Measurements from ENCODE around the gene RPA4.

DNA sequence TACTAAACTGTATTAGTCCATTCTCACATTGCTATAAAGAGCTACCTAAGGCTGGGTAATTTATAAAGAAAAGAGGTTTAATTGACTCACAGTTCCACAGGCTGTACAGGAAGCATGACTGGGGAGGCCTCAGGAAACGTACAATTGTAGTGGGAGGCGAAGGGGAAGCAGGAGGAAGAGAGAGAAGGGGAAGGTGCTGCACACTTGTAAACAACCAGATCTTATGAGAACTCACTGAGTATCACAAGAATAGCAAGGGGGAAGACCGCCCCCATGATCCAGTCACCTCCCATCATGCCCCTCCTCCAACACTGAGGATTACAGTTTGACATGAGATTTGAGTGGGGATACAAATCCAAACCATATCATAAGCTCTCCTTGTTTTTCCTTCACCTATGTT is 40.9 kb downstream of the RPA4 start:
- TF ChIP-seq YY1 (IDR thresholded peaks at IDR 0.05; ENCODE audit: insufficient read depth, insufficient read length) (no peak), ZNF274 (IDR thresholded peaks at IDR 0.05; ENCODE audit: low read depth, low read length) (no peak)

All from NT2/D1 (cell line).